Stimulated activated CD4-positive, alpha-beta T cell treated with anti-CD3 and anti-CD28 coated beads, TNF-alpha, amount 100 ng/mL, for 24 hours (primary cell): Measurements from ENCODE around the gene CERT1.

Experiments used
- DNase-seq, 3 experiments: peaks; one replicate each; pipeline ENCODE4 v3.0.0-alpha.2; 2020; ENCODE audit warnings: low read depth in 3 of 3

The CERT1 gene

DNA sequence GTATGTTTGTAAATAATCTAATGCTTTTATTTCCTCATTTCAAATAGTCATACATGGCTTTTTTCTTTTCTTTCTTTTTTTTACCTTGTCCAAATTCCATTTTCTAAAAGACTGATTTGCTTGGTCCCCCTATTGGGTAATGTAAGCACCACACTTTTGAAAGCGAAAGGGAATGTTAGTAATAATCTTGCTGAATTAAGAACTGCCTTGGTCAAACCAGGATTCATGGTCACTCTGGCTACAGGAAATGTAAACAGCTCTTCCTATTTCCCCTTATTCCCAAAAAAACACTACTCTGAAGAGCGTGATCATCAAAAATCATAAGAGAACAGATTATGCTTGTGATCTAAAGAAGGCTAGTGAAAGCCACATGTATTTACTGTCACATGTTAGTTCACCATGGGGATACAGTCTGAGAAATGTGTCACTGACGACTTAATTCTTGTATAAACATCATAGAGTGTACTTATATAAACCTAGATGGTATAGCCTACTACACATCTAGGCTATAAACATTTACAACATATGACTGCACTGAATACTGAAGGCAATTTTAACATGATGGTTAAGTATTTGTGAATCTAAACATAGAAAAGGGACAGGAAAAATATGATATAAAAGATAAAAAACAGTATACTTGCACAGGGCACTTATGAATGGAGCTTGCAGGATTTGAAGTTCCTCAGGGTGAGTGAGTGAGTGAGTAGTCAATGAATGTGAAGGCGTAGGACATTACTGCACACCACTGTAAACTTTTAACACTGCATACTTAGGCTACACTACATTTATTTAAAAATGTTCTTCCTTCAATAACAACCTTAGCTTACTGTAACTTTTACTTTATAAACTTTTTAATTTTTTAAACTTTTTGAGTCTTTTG lies 99.1 kb downstream of the CERT1 start:
- no peak for DNase-seq

DNA sequence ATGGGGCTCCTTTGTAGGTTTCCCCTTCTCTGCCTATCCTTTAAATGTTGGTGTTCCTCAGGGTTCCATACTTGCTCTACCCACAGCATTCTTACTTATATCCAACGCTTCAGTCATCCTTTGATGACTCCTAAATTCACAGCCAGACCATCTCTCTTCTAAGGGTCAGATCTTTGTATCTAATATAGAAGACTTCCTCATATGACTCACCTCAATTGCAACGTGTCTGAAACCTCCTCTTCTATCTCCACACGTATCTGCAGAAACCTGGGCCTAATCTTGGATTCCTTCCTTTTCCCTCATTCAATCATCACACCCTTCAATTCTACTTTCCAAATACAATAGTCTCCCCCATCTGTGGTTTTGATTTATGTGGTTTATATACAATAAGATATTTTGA lies 106.1 kb downstream of the CERT1 start:
- DNase-seq: no peak

DNA sequence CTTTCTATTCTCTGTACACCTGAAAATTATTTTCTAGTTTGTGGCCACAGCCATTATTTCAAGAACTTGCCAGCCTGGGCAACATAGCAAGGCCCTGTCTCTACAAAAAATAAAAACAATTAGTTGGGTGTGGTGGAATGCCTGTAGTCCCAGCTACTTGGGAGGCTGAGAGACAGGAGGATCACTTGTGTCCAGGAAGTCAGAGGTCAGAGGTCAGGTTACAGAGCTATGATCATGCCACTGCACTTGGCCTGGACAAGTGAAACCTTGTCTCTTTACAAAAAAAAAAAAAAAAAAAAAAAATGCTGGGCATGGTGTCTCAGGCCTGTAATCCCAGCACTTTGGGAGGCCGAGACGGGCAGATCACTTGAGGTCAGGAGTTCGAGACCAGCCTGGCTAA lies 116.2 kb downstream of the CERT1 start:
- DNase-seq: no peak

DNA sequence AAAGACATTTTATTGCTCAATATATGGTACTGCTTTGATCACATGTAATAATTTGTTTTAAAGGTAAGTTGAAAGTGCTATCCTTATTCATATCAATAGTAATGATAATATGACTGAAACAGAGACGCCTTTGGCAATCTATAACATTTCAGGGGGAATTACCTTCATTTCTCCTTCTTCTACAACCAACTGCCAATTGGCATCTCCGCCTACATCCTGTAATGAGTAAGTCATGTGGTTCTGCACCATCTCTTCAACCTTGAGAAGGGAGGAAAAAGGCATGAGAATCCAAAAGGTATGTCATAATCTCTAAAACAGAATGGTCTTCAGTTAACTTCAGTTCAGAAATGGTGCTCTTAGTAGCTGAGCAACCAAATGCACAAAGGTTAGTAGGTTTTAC lies 122.0 kb downstream of the CERT1 start:
- no peak for DNase-seq

- DNase-seq: no peak
Observed at GRCh38 chr5:75387806-75388205, 123.6 kb downstream of the CERT1 start.

GRCh38 chr5:75384218-75384617 lies 127.2 kb downstream of the CERT1 start:
- DNase-seq: no peak

GRCh38 chr5:75381456-75381855 lies 130.0 kb downstream of the CERT1 start:
- no peak for DNase-seq

DNA sequence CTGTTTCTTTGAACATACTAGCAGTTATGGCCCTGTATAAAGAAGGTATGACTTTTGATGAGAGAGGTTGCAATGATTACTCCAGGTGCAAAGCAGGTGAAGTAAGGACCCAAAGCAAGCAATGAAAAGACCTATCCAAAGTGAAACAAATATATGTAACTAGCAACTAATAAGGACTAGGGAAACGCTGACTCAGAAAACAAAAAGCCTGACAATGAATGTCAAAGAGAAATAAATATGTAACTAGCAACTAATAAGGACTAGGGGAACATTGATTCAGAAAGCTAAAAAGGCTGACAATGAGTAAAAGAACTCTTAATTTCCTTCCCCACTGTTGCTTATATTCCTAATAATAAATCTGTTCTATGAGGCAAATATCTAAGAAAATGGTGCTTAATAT lies 131.3 kb downstream of the CERT1 start:
- no peak for DNase-seq

DNA sequence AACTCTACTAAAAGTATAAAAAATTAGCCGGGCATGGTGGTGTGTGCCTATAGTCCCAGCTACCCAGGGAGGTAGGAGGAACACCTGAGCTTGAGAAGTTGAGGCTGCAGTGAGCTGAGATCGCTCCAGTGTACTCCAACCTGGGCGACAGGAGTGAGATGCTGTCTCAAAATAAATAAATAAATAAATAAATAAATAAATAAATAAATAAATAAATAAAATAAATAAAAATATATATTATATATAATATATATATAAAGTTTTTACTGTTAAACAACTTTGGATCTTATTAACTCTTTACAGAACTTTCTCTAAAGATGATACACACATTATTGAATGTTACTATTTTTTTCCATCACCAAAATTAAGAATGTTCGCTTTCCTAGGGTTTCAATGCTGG lies 136.0 kb downstream of the CERT1 start:
- no peak for DNase-seq

DNA sequence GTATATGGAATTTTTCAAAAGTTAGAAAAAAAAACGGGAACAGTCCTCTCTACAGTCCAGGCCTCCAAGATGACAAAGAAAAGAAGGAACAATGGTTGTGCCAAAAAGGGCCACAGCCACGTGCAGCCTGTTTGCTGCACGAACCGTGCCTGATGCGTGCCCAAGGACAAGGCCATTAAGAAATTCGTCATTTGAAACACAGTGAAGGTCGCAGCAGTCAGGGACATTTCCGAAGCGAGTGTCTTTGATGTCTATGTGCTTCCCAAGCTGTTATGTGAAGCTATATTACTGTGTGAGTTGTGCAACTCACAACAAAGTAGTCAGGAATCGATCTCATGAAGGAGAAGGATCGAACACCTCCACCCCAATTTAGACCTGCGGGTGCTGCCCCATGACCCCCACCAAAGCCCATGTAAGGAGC lies 137.0 kb downstream of the CERT1 start:
- no peak for DNase-seq

DNA sequence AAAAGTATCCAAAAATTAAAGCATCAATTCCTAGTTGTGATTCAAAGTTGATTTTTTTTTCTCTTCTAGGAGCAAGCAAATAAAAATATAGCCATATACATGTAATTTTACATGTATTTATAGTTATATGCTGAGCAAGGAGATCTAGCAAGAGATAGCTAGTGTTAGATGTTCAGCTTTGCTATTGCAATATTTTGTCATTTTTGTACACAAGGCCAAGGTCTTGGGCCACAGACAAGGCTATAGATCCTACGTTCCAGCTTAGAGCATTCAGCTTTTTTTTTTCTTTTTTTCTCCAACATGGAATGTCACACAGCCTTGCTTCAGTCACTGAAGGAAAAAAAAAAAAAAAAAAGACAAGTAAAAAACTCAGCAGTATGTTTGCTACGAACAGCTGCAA lies 137.6 kb downstream of the CERT1 start:
- no peak for DNase-seq

DNA sequence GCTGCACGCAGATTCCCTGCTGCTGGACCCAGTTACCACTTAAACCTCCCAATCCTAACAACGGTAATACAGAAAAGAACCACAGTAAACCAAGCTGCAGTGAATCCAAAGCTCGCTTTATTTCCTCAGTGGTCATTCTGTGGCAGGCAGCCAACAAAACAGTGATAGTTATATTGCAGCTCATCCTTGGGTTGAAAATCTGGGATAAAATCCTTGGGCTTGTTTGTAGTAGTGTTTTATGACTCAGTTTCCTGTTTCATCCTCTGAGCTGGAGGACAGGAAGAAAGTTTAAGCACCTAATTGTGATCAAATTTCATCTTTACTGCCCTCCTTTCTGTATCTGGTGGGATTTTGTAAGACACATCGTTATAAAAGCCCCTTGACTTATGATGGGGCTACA lies 143.0 kb downstream of the CERT1 start:
- no peak for DNase-seq

DNA sequence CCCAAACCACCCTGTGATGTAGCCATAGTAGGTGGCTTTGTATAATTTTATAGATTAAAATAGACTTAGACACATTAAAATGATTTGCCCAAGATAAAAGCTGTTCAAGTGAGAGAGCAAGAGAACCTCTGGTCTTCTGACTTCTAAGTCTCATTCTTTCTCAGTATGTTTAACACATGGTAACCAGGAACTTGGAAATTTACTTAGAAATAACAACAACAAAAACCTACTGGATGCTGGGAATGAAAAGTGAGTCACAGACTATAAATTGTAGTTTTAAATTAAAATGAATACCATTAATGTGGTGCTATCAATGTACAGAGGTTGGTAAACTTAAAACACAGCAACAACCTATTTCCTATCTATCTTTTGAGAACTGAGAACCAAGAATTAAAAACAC lies 144.0 kb downstream of the CERT1 start:
- no peak for DNase-seq

DNA sequence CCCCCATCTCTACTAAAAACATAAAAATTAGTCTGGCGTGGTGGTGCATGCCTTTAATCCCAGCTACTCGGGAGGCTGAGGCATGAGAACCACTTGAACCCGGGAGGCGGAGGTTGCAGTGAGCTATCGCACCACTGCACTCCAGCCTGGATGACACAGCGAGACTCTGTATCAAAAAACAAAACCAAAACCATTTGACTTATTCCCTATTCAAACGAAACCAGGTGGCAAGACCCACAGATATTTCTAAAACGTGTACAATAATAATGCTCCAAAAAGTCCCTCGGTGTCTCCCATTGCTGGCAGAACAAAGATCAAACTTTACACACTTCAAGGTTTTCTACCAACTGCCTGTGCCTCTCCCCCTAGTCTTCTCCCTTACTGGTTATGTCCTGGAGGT lies 144.6 kb downstream of the CERT1 start:
- DNase-seq: no peak

DNA sequence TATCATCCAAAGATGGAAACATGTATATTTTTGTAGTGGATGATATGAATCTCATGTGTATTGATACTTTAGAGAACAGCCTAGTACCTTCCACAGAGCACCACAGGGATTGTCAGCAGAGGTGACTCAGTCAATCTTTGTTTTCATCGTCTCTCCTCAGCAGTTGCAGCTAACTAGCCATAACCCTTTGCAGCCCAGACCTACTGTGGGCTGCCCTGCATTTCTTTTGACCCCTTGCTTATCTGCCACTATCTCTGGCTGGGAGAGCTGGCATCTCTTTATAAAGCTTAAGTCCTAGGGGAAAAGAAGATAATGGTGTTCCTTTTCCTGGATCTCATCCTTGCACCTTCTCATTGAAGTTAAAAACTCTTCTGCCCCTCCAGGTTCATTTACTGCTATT lies 145.7 kb downstream of the CERT1 start:
- DNase-seq: no peak

DNA sequence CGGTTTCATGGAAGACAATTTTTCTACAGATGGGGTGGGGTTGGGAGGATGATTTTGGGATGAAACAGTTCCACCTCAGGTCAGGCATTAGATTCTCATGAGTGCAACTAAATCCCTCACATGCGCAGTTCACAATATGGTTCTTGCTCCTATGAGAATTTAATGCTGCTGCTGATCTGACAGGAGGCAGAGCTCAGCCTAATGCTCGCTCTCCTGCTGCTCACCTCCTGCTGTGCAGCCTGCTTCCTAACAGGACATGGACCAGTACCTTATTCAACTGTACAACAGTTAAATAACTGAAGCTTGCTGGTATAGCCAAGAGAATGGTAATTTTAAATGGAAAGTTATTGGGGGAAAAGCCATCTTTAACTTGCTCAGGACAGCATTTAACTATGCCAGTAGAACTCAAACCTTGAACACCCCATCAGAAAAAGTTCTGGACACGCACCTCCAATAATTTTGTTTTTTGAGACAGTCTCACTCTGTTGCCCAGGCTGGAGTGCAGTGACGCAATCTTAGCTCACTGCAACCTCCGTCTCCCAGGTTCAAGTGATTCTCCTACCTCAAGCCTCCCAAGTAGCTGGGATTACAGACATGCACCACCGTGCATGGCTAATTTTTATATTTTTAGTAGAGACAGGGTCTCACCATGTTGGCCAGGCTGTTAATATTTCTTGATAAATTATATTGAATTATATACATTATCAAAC lies 146.7 kb downstream of the CERT1 start:
- no peak for DNase-seq

- DNase-seq: no peak
Observed at GRCh38 chr5:75363726-75364495, 147.5 kb downstream of the CERT1 start.

GRCh38 chr5:75363111-75363510 lies 148.3 kb downstream of the CERT1 start:
- DNase-seq: no peak

GRCh38 chr5:75362474-75362975 lies 148.9 kb downstream of the CERT1 start:
- no peak for DNase-seq

DNA sequence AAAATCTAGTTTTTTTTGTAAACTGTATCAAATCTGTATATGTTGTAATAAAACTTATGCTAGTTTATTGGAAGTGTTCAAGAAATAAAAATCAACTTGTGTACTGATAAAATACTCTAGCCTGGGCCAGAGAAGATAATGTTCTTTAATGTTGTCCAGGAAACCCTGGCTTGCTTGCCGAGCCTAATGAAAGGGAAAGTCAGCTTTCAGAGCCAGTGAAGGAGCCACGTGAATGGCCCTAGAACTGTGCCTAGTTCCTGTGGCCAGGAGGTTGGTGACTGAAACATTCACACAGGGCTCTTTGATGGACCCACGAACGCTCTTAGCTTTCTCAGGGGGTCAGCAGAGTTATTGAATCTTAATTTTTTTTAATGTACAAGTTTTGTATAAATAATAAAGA lies 150.1 kb downstream of the CERT1 start:
- DNase-seq: no peak

- no peak for DNase-seq
Observed at GRCh38 chr5:75358117-75358516, 153.3 kb downstream of the CERT1 start.

DNA sequence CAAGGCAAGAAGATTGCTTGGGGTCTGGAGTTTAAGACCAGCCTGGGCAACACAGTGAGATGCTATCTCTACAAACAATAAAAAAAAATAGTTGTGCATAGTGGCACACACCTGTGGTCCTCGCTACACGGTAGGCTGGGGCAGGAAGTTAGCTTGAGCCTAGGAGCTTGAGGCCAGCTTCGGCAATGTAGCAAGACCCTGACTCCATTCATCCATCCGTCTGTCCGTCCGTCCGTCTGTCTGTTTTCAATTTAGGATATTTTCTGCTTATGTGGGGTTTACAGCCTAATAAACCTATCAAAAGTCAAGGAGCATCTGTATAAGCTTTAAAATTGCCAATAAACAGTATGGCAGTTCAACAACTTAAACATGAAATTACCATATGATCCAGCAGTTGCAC lies 154.7 kb downstream of the CERT1 start:
- DNase-seq: no peak
